Sigmoid colon (tissue), 7 donors: ENCODE results near the gene FRS2. TPM values are rescaled to one million over a fixed set of nuclear protein-coding genes. Genes with fewer than 3 reads are reported as not detected.

ENCODE experiments used
- DNase-seq: peaks from one replicate; pipeline ENCODE4 v3.0.0-alpha.2; 2019
- H3K27ac ChIP-seq, 4 donors: fragments of 200-600 bp; sonication (generic); one replicate each; pipeline ENCODE4 v1.5.1; 2016 to 2019; ENCODE audit warnings: mild to moderate bottlenecking in 1 of 4
- H3K27me3 ChIP-seq, 3 donors: fragments of 200-600 bp; sonication (generic); one replicate each; pipeline ENCODE4 v1.5.1; 2019; ENCODE audit warnings: mild to moderate bottlenecking in 1 of 3
- H3K36me3 ChIP-seq, 4 donors: fragments of 200-600 bp; sonication (generic); one replicate each; pipeline ENCODE4 v1.5.1; 2016 to 2019
- H3K4me1 ChIP-seq, 4 donors: fragments of 200-600 bp; sonication (generic); one replicate each; pipeline ENCODE4 v1.5.1; 2017 to 2019
- H3K4me3 ChIP-seq, 4 donors: fragments of 200-600 bp; sonication (generic); one replicate each; pipeline ENCODE4 v1.5.1; 2017 to 2019; ENCODE audit warnings: mild to moderate bottlenecking in 2 of 4, moderate library complexity in 1 of 4
- H3K9me3 ChIP-seq, 4 donors: fragments of 200-600 bp in 3 of 4; sonication (generic) in 3 of 4; one replicate each; pipeline versions ENCODE4 v1.5.1 to v1.6.1; 2013 to 2019
- EP300 ChIP-seq, 4 donors: sonication (generic); formaldehyde crosslinking; IDR thresholded peaks; one replicate each; pipeline ENCODE4 v1.6.1; 2017; ENCODE audit warnings: antibody characterized with exemption in 4 of 4
- POLR2A ChIP-seq, 2 donors: fragments of 450-650 bp; IDR thresholded peaks; one replicate each; pipeline ENCODE4 v1.6.1; 2016; ENCODE audit warnings: antibody characterized with exemption in 2 of 2, mild to moderate bottlenecking in 2 of 2, moderate library complexity in 2 of 2
- POLR2AphosphoS5 ChIP-seq, 4 donors: sonication (generic); formaldehyde crosslinking; IDR thresholded peaks; one replicate each; pipeline ENCODE4 v1.6.1; 2017; ENCODE audit warnings: antibody characterized with exemption in 4 of 4
- WGBS, 2 donors: extraction: QIAGEN DNeasy Blood & Tissue Kit; methylation state at CpG; one replicate each; pipeline ENCODE4 v1.1.7; 2013; 5-methylcytosine and 5-hydroxymethylcytosine counted together
- intact Hi-C: fragments of 100-400 bp; cut with DNase I; formaldehyde crosslinking; loops from one replicate; pipeline ENCODE4 v1.15.1; 2023
- polyA plus RNA-seq, 3 donors: library from polyadenylated mRNA; stranded (reverse); fragments of 200-250 nt; gene quantifications; one replicate each; pipeline ENCODE4 v1.2.3, GENCODE V29; 2013
- small RNA-seq, 3 donors: library from RNA; depleted of rRNA; stranded (forward); fragments of <200 nt; gene quantifications; one replicate each; pipeline ENCODE3, GENCODE V24; 2016
- total RNA-seq, 4 donors: library from RNA; depleted of rRNA; stranded (reverse); fragments of >200 nt; gene quantifications; one replicate each; pipeline ENCODE4 v1.1.0, GENCODE V29; 2016
- TF ChIP-seq, protein P1 (sequence below), 4 experiments: fragments of 450-650 bp in 3 of 4; fragments of 200-600 bp in 1 of 4; IDR thresholded peaks; one replicate each; pipeline ENCODE4 v1.5.1; 2016 to 2019; ENCODE audit warnings: antibody characterized with exemption in 4 of 4, mild to moderate bottlenecking in 3 of 4, moderate library complexity in 2 of 4
- donor health status: healthy with polysubstance abuse.
- donor health status: Bipolar disorder and iron deficiency.
- donor health status: healthy.

The FRS2 gene
- total and polyA plus RNA-seq, 7 donors, result 7.6 to 48.4 (median 33.8) TPM

- Histone ChIP-seq H3K9me3 (no peaks in the 10 kb centered on the region), H3K27me3 (no peaks in the 10 kb centered on the region), H3K27ac (no peak overlapping the region), H3K4me3 (no peak overlapping the region), H3K36me3 (no peaks in the 10 kb centered on the region), H3K4me1 (no peaks in the 10 kb centered on the region)
- 75 to 91% methylated on average over 8 of the region's 8 CpGs for WGBS, 2 donors
- TF ChIP-seq EP300 (IDR thresholded peaks at IDR 0.05), result no peak
- no peak for TF ChIP-seq POLR2AphosphoS5 (IDR thresholded peaks at IDR 0.05)
- TF ChIP-seq, protein P1, sequence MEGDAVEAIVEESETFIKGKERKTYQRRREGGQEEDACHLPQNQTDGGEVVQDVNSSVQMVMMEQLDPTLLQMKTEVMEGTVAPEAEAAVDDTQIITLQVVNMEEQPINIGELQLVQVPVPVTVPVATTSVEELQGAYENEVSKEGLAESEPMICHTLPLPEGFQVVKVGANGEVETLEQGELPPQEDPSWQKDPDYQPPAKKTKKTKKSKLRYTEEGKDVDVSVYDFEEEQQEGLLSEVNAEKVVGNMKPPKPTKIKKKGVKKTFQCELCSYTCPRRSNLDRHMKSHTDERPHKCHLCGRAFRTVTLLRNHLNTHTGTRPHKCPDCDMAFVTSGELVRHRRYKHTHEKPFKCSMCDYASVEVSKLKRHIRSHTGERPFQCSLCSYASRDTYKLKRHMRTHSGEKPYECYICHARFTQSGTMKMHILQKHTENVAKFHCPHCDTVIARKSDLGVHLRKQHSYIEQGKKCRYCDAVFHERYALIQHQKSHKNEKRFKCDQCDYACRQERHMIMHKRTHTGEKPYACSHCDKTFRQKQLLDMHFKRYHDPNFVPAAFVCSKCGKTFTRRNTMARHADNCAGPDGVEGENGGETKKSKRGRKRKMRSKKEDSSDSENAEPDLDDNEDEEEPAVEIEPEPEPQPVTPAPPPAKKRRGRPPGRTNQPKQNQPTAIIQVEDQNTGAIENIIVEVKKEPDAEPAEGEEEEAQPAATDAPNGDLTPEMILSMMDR (IDR thresholded peaks at IDR 0.05), result no peak
- no peak for TF ChIP-seq POLR2A (IDR thresholded peaks at IDR 0.05)
- DNase-seq, result no peak
- intact Hi-C loops, result no loop called here
These were observed 157.3 kb downstream of the FRS2 start for GRCh38 chr12:69627501-69627900.

Small RNA genes lying within 50 kb of the gene (small RNA-seq; reads per million reads assigned to genes)
- gene MIR3913-1, result 5.9 to 17.8 (median 9.2) reads per million in 3 donors

Other genes starting within 250 kb of the FRS2 start
- gene CPSF6, start 230.8 kb upstream of the FRS2 start, total RNA-seq, result 10 to 100 TPM; 33.5 to 96.0 (median 34.8) TPM
- gene CPSF6, start 230.8 kb upstream of the FRS2 start, polyA plus RNA-seq, result 10 to 100 TPM; 15.0 to 27.4 (median 17.6) TPM
- 10 to 100 TPM; 28.0 to 70.6 (median 40.0) TPM for gene LYZ, start 122.0 kb upstream of the FRS2 start, total RNA-seq
- gene LYZ, start 122.0 kb upstream of the FRS2 start, polyA plus RNA-seq, result 100 to 1,000 TPM; 108 to 652 (median 213) TPM
- gene YEATS4, start 110.6 kb upstream of the FRS2 start, total RNA-seq, result 10 to 100 TPM; 13.3 to 61.2 (median 29.7) TPM
- gene YEATS4, start 110.6 kb upstream of the FRS2 start, polyA plus RNA-seq, result 10 to 100 TPM; 16.6 to 19.8 (median 18.9) TPM
- gene CCT2, start 115.1 kb downstream of the FRS2 start, total RNA-seq, result 100 to 1,000 TPM in 3 of 4 donors, 10 to 100 TPM in 1; 87.0 to 126 (median 116) TPM
- gene CCT2, start 115.1 kb downstream of the FRS2 start, polyA plus RNA-seq, result 100 to 1,000 TPM in 2 of 3 donors, 10 to 100 TPM in 1; 79.9 to 125 (median 121) TPM
- not detected for gene LRRC10, start 140.5 kb downstream of the FRS2 start, total RNA-seq
- gene LRRC10, start 140.5 kb downstream of the FRS2 start, polyA plus RNA-seq, result under 1 TPM in 2 of 3 donors, not detected in 1; under 0.01 to 0.01 TPM
- not detected for gene BEST3, start 228.9 kb downstream of the FRS2 start, total RNA-seq
- gene BEST3, start 228.9 kb downstream of the FRS2 start, polyA plus RNA-seq, result not detected